ENCODE measurements around the gene AGAP3. TPM values are rescaled to one million over a fixed set of nuclear protein-coding genes. Genes with fewer than 3 reads are reported as not detected.

Gene AGAP3
- total RNA-seq, 1 donor from 2014 or later = 86.8 TPM

GRCh38 chr7:151121380-151122170 is 35.3 kb downstream of the AGAP3 start:
- DNase-seq (ENCODE audit: low spot score) = no peak

- DNase-seq (ENCODE audit: low spot score) = no peak
Measured at GRCh38 chr7:151122276-151122675, 36.0 kb downstream of the AGAP3 start.

- no peak for DNase-seq (ENCODE audit: low spot score)
Measured at GRCh38 chr7:151122796-151123157, 36.5 kb downstream of the AGAP3 start.

GRCh38 chr7:151123158-151123821 is 37.0 kb downstream of the AGAP3 start:
- no peak for DNase-seq (ENCODE audit: low spot score)

- no peak for DNase-seq (ENCODE audit: low spot score)
Measured at GRCh38 chr7:151123822-151124464, 37.7 kb downstream of the AGAP3 start.

GRCh38 chr7:151124481-151124880 is 38.2 kb downstream of the AGAP3 start:
- no peak for DNase-seq (ENCODE audit: low spot score)

- DNase-seq (ENCODE audit: low spot score) = no peak
Measured at GRCh38 chr7:151124899-151125399, 38.7 kb downstream of the AGAP3 start.

GRCh38 chr7:151125470-151125845 is 39.2 kb downstream of the AGAP3 start:
- no peak for DNase-seq (ENCODE audit: low spot score)

GRCh38 chr7:151125846-151126481 is 39.7 kb downstream of the AGAP3 start:
- DNase-seq (ENCODE audit: low spot score) = no peak

- DNase-seq (ENCODE audit: low spot score) = no peak
Measured at GRCh38 chr7:151126491-151127137, 40.3 kb downstream of the AGAP3 start.

GRCh38 chr7:151128144-151128543 is 41.9 kb downstream of the AGAP3 start:
- DNase-seq (ENCODE audit: low spot score) = no peak

GRCh38 chr7:151128716-151129115 is 42.4 kb downstream of the AGAP3 start:
- no peak for DNase-seq (ENCODE audit: low spot score)

GRCh38 chr7:151129117-151129959 is 43.1 kb downstream of the AGAP3 start:
- DNase-seq (ENCODE audit: low spot score) = no peak

GRCh38 chr7:151129960-151130591 is 43.8 kb downstream of the AGAP3 start:
- no peak for DNase-seq (ENCODE audit: low spot score)

GRCh38 chr7:151130741-151131157 is 44.5 kb downstream of the AGAP3 start:
- no peak for DNase-seq (ENCODE audit: low spot score)

- no peak for DNase-seq (ENCODE audit: low spot score)
Measured at GRCh38 chr7:151131224-151131591, 44.9 kb downstream of the AGAP3 start.

GRCh38 chr7:151131592-151132293 is 45.5 kb downstream of the AGAP3 start:
- no peak for DNase-seq (ENCODE audit: low spot score)

GRCh38 chr7:151132461-151133205 is 46.4 kb downstream of the AGAP3 start:
- no peak for DNase-seq (ENCODE audit: low spot score)

All from mesenteric fat pad (tissue), 1 donor.